HG02798 (cell line): ENCODE measurements around the gene CEP95.
"Not testable (repeated sequence)": the region's sequence is repeated elsewhere in the genome, so short reads cannot be mapped to it uniquely, and the experiment has no call there.

ENCODE experiments used
- ATAC-seq: cut with Tn5 transposase; IDR thresholded peaks from one replicate; pipeline ENCODE4 v1.9.1; 2021; ENCODE audit warnings: mild to moderate bottlenecking; ENCODE audit not compliant: unreplicated experiment, poor library complexity

CEP95 gene

DNA sequence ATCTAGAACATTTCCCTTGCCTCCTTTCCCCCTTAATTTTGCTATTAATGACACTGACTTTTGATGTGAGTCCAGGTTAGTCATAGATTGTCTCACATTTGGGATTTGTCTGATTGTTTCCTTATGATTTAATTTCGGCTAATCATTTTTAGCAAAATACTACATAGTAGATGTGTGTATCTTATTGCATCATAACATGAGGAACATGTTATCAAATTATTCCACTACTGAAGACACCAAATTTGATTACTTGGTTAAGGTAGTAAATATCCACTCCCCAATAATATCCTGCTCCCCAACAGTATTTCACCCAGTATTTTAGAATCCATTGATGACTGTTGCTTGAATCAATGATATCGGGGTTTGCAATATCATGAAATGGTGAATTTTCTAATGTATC is 12.7 kb upstream of the CEP95 start:
- no peak for ATAC-seq

DNA sequence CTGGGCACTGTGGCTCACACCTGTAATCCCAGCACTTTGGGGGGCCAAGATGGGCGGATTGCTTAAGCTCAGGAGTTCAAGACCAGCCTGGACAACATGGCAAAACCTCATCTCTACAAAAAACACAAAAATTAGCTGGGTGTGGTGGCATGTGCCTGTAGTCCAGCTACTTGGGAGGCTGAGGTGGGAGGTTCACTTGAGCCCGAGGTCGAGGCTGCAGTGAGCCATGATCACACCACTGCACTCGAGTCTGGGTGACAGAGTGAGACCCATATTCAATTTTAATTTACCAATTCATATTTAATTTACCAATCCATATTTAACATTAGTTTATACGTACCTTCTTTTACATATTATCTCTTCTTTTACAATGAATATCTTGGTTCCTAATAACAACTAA is 11.5 kb upstream of the CEP95 start:
- ATAC-seq, result not testable (repeated sequence)

GRCh38 chr17:64496348-64496785 is 10.4 kb upstream of the CEP95 start:
- ATAC-seq, result no peak

DNA sequence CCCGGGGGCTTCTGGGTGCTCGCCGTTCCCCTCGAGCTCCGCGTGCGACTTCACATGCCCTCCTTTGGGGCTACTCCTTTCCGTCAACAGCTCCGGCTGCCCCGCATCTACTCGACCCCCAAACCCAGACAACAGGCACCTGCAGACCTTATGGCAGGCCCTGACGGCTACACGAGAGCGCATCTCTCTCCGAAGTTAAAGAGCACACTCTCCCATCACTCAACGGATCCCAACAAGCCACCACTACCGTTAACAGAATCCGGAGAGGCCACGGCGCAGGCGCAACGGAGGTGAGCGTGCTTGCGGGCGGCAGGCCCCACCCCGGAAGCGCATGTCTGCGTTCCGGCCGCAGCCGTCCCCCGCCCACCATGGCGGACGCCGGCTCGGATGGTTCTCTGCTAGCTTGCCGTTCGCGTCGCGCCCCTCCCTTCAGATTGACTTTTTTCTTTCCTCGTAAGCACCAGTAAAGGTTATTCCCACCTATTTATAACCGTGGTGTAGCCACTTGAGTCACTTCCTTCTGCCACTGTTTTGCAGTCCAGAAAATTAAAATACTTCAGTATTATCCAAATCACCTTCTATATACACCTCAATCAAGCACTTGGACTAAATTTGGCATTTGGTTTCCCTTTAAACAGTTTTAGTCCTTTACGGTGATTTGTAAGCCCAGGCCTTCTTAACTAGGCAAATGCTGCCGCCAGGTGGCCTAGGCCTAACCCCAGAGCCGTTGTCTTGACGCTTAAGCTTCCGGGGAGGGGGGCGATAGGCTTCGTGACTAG is 9.8 kb upstream of the CEP95 start, which contains the start of gene POLG2:
POLG2 (minus strand) TSS at position 269 of the 779 bp plus-strand sequence; CDS start at position 183, 86 bp downstream.
- ATAC-seq, result peak; percentile 91

- ATAC-seq, result no peak
Measured at GRCh38 chr17:64497565-64498035, 9.2 kb upstream of the CEP95 start.

DNA sequence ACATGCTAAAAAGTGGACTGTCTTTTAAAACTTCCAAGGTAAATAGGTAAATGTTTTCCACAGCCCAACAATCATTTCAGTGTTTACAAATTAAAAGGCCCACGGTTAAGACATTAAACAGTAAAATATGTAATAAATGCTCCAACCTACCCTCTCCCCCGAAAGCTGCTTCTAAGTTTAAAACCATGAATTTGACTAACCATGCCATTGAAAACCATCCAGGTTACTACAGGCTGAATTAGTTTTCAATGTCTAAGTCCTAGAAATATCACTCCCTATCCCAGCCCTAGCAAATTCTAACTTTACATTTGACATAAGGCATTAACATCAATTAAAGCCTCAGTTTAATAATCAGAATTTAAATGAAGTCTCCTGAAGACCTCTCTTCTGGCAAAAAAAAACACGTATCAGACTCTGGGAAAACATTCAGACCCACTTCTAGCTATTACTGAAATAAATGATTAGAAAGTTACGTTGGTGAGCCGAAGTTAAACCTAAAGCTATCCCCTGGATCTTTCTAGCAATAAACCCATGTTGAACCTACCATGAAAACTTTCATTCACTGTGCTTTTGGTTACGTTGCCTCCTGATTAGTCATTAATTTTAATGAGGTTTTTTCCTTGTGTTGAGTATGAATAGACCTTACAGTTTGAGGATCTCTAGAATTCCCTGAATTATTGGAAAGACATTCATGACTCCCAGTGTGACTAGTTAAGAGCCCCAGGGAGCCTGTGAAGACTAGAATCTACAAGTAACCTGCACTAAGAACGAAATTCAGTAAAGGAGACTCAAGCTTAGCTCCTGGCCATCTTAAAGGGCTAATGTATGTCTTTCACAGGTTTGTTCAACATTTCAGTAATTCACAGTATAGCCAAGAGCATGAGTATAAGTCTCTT is 8.2 kb upstream of the CEP95 start:
- no peak for ATAC-seq

GRCh38 chr17:64499805-64500486 is 6.8 kb upstream of the CEP95 start:
- no peak for ATAC-seq

GRCh38 chr17:64500487-64500859 is 6.3 kb upstream of the CEP95 start:
- ATAC-seq, result no peak

DNA sequence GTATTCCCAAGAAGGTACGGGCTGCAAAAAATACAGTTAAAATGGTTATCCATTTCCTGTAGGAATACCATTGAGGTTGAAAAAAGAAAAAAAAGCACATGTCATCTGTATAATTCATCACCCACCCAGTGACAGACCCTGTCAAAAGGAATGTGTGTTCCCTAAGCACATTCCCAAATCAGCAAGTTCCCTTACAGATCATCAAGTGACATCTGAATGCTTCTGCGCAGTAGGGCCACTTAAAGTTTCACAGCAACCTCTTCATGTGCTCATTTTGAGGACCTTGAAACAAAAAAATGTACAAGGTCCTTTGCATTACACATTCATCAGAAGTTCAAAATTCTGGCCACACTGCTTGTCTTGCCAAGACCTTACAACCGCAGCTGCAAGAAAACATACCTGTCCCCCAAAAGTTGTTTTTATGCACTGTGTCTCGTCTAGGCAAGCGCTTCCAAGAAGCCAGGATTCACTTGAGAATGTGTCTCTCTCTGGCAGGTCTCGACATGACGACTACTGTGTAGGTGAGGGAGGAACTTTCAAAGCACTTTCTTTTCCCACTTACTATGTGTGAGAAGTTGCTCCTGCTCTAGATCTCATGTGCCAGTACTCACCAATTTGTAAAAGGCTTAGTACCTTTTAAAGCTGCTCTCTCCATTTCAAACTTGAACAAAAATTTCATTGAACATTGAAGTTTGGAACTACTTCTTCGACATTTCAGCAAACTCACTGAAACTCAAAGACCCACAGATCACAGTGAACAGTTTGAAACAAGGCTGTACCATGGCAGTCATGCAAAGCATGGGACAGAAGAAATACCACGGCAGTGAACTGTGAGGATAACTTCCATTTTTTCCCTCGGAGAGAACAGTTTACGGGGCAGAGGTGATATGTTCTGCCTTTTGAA is 5.7 kb upstream of the CEP95 start:
- ATAC-seq, result no peak

DNA sequence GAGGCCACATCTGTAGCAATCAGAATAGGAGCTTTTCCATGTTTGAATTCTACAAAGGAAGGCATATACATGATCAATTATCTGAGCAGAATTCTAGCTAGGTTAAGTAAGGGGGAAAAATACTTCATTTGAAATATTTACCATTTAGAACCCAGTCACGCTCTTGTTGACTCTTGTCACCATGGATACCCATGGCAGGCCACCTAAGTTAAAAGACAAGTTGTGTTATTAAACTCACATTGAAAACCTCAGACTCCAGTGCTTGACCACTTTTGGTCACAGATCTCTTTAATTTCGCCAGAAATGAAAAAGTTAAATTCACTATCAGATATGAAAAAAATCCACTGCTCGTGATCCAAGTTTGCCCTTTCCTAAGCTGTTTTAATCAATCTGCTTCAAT is 4.8 kb upstream of the CEP95 start:
- no peak for ATAC-seq

- ATAC-seq, result no peak
Measured at GRCh38 chr17:64502809-64503208, 4.0 kb upstream of the CEP95 start.

- ATAC-seq, result no peak
Measured at GRCh38 chr17:64503341-64503740, 3.4 kb upstream of the CEP95 start.

DNA sequence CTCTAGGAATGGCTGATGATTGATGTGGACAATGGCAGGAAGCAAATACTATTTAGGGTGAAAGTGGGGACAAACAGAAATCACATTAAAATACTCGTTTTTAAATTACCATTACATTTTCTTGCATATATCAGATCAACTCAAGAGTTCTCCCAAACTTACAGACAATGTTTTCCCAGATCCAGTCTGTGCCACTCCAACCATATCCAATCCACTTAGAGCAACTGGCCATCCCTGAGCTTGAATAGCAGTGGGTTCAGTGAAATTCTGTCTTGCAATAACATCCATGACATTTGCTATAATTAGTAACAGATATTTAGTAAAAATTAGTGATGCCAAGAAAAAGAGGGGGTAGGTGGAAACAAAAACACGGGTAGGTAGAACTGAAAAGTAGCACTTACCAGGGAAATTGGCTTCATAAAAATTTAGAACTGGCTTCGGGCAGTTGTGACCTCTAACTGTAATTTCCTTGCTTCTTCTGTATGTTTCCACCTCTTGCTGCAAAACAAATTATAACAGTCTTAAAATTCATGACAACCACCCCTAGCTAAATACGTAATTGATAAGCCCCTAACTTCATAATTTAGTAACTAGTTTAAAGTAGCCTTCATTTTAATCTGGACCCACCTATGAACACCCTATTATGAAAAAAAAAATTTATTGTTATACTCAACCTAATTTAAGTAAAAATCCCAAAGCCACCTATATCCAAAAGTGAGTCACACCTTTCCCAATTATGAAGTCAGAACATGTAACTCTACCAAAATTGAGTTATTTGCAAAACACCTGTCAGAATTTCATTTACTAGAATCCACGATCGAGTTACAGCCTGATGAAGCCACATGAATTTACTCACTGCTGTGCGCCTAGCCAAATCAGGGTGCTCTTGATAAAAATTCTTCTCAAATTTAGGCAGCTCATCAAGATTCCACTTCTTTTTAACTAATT is 2.7 kb upstream of the CEP95 start:
- ATAC-seq, result no peak

DNA sequence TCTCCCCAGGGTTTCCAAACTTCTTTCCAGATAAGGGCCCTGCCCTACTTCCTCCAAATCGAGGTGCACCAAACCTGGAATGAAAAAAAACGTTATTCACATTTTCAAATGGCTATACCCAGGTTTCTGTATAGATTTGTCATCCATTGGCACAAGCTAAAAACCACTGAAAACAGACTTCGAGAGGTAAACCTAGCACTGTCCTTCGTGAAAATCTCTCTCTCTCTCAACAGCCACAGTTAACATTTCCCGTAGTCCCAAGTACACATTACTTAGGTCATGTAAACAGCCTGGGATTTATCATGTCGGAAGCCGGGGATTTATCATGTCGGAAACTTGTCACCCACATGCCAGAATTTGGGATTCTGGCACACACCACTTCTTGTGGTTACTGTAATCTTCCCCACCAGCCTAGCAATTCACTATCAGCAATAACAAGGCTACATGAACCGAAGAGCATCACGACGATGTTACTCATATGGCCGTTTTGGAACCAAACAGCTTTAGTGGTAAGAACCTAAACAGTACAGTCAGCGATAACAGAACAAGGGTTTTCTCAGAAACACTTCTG is 1.9 kb upstream of the CEP95 start:
- ATAC-seq, result no peak

- ATAC-seq, result peak; percentile 25
Measured at GRCh38 chr17:64505340-64506200, 1.2 kb upstream of the CEP95 start.

GRCh38 chr17:64506201-64506575 is 589 bp upstream of the CEP95 start, which contains the start of gene DDX5:
Gene DDX5 (minus strand): TSS chr17:64506289. CDS start chr17:64506119, 170 bp downstream.
- ATAC-seq, result peak; percentile 66

DNA sequence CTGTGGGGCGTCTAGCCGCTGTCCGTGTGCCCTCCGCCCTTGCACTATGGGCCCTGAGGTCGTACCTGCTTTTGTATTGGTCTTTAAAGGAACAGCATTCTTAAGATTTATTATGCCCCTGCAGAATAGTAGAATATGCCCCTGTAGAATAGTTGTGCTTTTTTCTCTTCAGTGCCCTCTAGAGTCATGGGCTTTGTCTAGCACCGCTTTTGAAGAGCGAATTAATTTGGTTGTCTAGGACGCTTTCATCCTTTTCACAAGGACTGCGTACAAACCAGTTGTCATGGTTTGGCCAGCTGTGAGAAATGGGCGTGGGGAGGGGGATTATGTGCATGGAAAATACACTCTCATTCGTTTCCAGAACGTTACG is 621 bp downstream of the CEP95 start:
- no peak for ATAC-seq
